Measurements from ENCODE around the gene SARDH. TPM values are rescaled to one million over a fixed set of nuclear protein-coding genes. Genes with fewer than 3 reads are reported as not detected.

SARDH gene
- total and polyA plus RNA-seq, 2 of the 13 experiments (the other 11 are each of a cell fraction or from before 2014, with no cell fraction given), result 11.6 to 34.9 TPM

DNA sequence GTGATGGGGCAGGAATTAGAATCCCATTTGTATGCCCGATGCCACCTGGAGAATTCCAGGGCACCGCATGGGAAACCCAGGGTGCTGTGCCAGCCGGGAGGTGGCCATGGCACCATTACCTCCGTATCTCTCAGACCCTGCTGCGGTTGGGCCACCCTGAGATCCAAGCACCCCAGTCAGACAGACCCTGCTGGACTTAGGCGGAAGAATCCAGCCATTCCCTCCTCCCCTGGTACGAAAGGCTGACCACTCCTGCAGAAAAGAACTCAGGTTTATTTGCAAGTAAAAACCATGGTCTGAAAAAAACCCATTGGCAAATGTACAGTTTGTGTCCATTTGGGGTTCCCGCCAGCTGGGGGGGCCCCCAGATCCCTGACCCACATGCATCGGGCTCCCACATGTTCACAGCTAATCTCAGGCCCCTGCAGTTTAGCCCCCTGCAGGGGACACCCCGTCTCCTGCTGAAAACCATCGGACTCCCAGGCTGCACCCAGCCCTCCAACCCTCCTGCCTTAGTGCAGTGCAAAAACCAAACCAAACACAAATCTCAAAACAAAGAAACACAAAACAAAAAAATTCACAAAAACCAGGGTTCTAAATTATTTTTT is 23.6 kb upstream of the SARDH start (continued):
- no peak for TF ChIP-seq SUZ12 (IDR thresholded peaks at IDR 0.05; ENCODE audit: low read depth, low read length)
- TF ChIP-seq, protein P1, sequence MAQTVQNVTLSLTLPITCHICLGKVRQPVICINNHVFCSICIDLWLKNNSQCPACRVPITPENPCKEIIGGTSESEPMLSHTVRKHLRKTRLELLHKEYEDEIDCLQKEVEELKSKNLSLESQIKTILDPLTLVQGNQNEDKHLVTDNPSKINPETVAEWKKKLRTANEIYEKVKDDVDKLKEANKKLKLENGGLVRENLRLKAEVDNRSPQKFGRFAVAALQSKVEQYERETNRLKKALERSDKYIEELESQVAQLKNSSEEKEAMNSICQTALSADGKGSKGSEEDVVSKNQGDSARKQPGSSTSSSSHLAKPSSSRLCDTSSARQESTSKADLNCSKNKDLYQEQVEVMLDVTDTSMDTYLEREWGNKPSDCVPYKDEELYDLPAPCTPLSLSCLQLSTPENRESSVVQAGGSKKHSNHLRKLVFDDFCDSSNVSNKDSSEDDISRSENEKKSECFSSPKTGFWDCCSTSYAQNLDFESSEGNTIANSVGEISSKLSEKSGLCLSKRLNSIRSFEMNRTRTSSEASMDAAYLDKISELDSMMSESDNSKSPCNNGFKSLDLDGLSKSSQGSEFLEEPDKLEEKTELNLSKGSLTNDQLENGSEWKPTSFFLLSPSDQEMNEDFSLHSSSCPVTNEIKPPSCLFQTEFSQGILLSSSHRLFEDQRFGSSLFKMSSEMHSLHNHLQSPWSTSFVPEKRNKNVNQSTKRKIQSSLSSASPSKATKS (CRISPR knock-in tag; IDR thresholded peaks at IDR 0.05), result no peak
- no peak for TF ChIP-seq ZFYVE20 (CRISPR knock-in tag; IDR thresholded peaks at IDR 0.05; ENCODE audit: borderline replicate concordance, low read depth)
- TF ChIP-seq, protein P2, sequence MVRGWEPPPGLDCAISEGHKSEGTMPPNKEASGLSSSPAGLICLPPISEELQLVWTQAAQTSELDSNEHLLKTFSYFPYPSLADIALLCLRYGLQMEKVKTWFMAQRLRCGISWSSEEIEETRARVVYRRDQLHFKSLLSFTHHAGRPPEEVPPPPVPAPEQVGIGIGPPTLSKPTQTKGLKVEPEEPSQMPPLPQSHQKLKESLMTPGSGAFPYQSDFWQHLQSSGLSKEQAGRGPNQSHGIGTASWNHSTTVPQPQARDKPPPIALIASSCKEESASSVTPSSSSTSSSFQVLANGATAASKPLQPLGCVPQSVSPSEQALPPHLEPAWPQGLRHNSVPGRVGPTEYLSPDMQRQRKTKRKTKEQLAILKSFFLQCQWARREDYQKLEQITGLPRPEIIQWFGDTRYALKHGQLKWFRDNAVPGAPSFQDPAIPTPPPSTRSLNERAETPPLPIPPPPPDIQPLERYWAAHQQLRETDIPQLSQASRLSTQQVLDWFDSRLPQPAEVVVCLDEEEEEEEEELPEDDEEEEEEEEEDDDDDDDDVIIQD (CRISPR knock-in tag; IDR thresholded peaks at IDR 0.05; ENCODE audit: low read depth), result no peak
- no peak for TF ChIP-seq KDM2A (CRISPR knock-in tag; IDR thresholded peaks at IDR 0.05; ENCODE audit: borderline replicate concordance, low read depth)
- no peak for TF ChIP-seq ZFP36L1 (CRISPR knock-in tag; IDR thresholded peaks at IDR 0.05)
- no peak for TF ChIP-seq HNF4G (IDR thresholded peaks at IDR 0.05; ENCODE audit: borderline replicate concordance, low read depth, low read length)
- TF ChIP-seq HNF4G (CRISPR knock-in tag; IDR thresholded peaks at IDR 0.05; ENCODE audit: borderline replicate concordance, low read depth), result no peak
- TF ChIP-seq, protein P3, sequence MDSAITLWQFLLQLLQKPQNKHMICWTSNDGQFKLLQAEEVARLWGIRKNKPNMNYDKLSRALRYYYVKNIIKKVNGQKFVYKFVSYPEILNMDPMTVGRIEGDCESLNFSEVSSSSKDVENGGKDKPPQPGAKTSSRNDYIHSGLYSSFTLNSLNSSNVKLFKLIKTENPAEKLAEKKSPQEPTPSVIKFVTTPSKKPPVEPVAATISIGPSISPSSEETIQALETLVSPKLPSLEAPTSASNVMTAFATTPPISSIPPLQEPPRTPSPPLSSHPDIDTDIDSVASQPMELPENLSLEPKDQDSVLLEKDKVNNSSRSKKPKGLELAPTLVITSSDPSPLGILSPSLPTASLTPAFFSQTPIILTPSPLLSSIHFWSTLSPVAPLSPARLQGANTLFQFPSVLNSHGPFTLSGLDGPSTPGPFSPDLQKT (CRISPR knock-in tag; IDR thresholded peaks at IDR 0.05; ENCODE audit: borderline replicate concordance), result no peak
